ENCODE data around the gene SLC10A1.

DNA sequence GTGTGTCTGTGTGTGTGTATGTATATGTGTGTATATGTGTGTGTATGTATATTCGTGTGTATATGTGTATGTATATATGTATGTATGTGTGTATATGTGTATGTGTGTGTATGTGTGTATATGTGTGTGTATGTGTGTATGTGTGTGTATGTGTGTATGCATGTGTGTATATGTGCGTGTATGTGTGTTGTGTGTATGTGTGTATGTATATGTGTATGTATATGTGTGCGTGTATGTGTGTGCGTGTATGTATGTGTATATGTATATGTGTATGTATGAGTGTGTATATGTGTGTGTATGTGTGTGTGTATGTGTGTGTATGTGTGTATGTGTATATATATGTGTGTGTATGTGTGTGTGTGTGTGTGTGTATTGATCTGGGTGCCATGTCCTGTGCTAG, 31.8 kb upstream of the SLC10A1 start:
- no peak for TF ChIP-seq POLR2A (IDR thresholded peaks at IDR 0.05; ENCODE audit: low read depth, low read length)
- TF ChIP-seq POLR2AphosphoS5 (IDR thresholded peaks at IDR 0.05; ENCODE audit: low read depth, low read length) = no peak
- no peak for TF ChIP-seq TAF1 (IDR thresholded peaks at IDR 0.05; ENCODE audit: borderline replicate concordance, low read depth, low read length)
